ES-I3 (cell line): ENCODE results near the gene DELE1.

Experiments used
- H3K36me3 ChIP-seq: 2 replicates; pipeline ENCODE4 v1.6.1; 2013; ENCODE audit warnings: mild to moderate bottlenecking, low read length, control low read depth, moderate library complexity; ENCODE audit not compliant: insufficient read depth
- H3K4me1 ChIP-seq: 2 replicates; pipeline ENCODE4 v1.6.1; 2013; ENCODE audit warnings: mild to moderate bottlenecking, control low read depth, low read length; ENCODE audit not compliant: insufficient read depth
- H3K9ac ChIP-seq: 2 replicates; pipeline ENCODE4 v1.6.1; 2013; ENCODE audit warnings: low read depth, mild to moderate bottlenecking, low read length, moderate library complexity
- H3K9me3 ChIP-seq: 2 replicates; pipeline ENCODE4 v1.6.1; 2013; ENCODE audit warnings: mild to moderate bottlenecking, low read length, moderate library complexity; ENCODE audit not compliant: control insufficient read depth, insufficient read depth

Gene DELE1

GRCh38 chr5:141923448-141924313, at the start of gene DELE1:
Gene DELE1 (plus strand): TSS chr5:141923871. CDS start chr5:141923942, 71 bp downstream.
- H3K9me3 ChIP-seq: no peaks in the 10 kb centered on the region
- peaks cover 6% of the 10 kb centered on the region for H3K36me3 ChIP-seq
- peaks cover 3% of the 10 kb centered on the region; the same call in 1 of the 2 replicates for H3K4me1 ChIP-seq
- H3K9ac ChIP-seq: peak within 1 kb of the TSS; percentile 89

- H3K9ac ChIP-seq: no peak overlapping the region
- peaks cover 41% of the 10 kb centered on the region for H3K4me1 ChIP-seq
- no peaks in the 10 kb centered on the region for H3K36me3 ChIP-seq
- no peaks in the 10 kb centered on the region for H3K9me3 ChIP-seq
These were observed 49.8 kb upstream of the DELE1 start for GRCh38 chr5:141873933-141874261.

GRCh38 chr5:141874262-141874964, 49.3 kb upstream of the DELE1 start:
- Histone ChIP-seq H3K9ac (peak overlapping the region; percentile 7; the same call in 1 of the 2 replicates), H3K36me3 (no peaks in the 10 kb centered on the region), H3K4me1 (peaks cover 43% of the 10 kb centered on the region), H3K9me3 (no peaks in the 10 kb centered on the region)

- Histone ChIP-seq H3K9me3 (no peaks in the 10 kb centered on the region), H3K9ac (peak overlapping the region; percentile 70), H3K4me1 (peaks cover 46% of the 10 kb centered on the region), H3K36me3 (no peaks in the 10 kb centered on the region)
These were observed 48.5 kb upstream of the DELE1 start for GRCh38 chr5:141875022-141875740.

- no peaks in the 10 kb centered on the region for H3K36me3 ChIP-seq
- H3K9me3 ChIP-seq: no peaks in the 10 kb centered on the region
- H3K4me1 ChIP-seq: peaks cover 46% of the 10 kb centered on the region
- H3K9ac ChIP-seq: peak overlapping the region; percentile 70
These were observed 47.7 kb upstream of the DELE1 start for GRCh38 chr5:141875795-141876627.

GRCh38 chr5:141876628-141877355, 46.9 kb upstream of the DELE1 start:
- Histone ChIP-seq H3K36me3 (no peaks in the 10 kb centered on the region), H3K9me3 (no peaks in the 10 kb centered on the region), H3K4me1 (peaks cover 51% of the 10 kb centered on the region), H3K9ac (peak overlapping the region; percentile 70)

GRCh38 chr5:141877356-141878185, 46.1 kb upstream of the DELE1 start:
- peak overlapping the region; percentile 70 for H3K9ac ChIP-seq
- peaks cover 51% of the 10 kb centered on the region for H3K4me1 ChIP-seq
- H3K36me3 ChIP-seq: no peaks in the 10 kb centered on the region
- no peaks in the 10 kb centered on the region for H3K9me3 ChIP-seq

- Histone ChIP-seq H3K4me1 (peaks cover 50% of the 10 kb centered on the region), H3K9ac (peak within 1 kb of the TSS; percentile 70), H3K36me3 (no peaks in the 10 kb centered on the region), H3K9me3 (no peaks in the 10 kb centered on the region)
These were observed 45.4 kb upstream of the DELE1 start, which contains the start of gene PCDH1 for GRCh38 chr5:141878186-141878710. Gene PCDH1 (minus strand): TSS chr5:141878410. CDS start chr5:141878262, 148 bp downstream.

- H3K36me3 ChIP-seq: no peaks in the 10 kb centered on the region
- no peaks in the 10 kb centered on the region for H3K9me3 ChIP-seq
- peaks cover 47% of the 10 kb centered on the region for H3K4me1 ChIP-seq
- H3K9ac ChIP-seq: peak overlapping the region; percentile 49; the same call in 1 of the 2 replicates
These were observed 44.8 kb upstream of the DELE1 start for GRCh38 chr5:141878711-141879425.

GRCh38 chr5:141879426-141879759, 44.3 kb upstream of the DELE1 start:
- Histone ChIP-seq H3K36me3 (no peaks in the 10 kb centered on the region), H3K9ac (no peak overlapping the region), H3K9me3 (no peaks in the 10 kb centered on the region), H3K4me1 (peaks cover 42% of the 10 kb centered on the region)

GRCh38 chr5:141879941-141880738, 43.5 kb upstream of the DELE1 start:
- H3K9ac ChIP-seq: no peak overlapping the region
- H3K9me3 ChIP-seq: no peaks in the 10 kb centered on the region
- peaks cover 35% of the 10 kb centered on the region for H3K4me1 ChIP-seq
- no peaks in the 10 kb centered on the region for H3K36me3 ChIP-seq
